IPS-NIHi11 (cell line): Measurements from ENCODE around the gene F8.
"Not testable (repeated sequence)": the region's sequence is repeated elsewhere in the genome, so short reads cannot be mapped to it uniquely, and the experiment has no call there.

Experiments
- DNase-seq: peaks from one replicate; pipeline ENCODE4 v3.0.0; 2012; ENCODE audit warnings: mixed read lengths, low spot score

Gene F8

DNA sequence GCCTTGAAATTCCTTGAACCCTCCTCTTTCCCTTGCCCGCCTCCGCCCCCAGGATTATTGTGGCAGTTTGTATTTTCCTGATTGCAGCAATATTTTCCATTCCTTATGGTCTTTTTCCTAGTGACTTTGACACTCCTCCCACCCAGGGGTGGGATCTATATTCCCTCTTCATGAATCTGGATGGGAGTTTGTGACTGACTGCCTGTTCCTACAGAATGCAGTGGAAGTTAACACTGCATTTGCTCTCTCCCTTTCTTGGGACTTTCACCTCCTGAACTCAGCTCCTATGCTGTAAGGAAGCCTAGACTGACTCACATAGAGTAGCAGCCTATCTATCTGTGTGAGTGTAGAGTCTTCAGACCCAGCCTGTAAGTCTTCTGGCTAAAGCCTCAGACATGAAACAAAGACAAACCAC is 6.4 kb upstream of the F8 start:
- no peak for DNase-seq

DNA sequence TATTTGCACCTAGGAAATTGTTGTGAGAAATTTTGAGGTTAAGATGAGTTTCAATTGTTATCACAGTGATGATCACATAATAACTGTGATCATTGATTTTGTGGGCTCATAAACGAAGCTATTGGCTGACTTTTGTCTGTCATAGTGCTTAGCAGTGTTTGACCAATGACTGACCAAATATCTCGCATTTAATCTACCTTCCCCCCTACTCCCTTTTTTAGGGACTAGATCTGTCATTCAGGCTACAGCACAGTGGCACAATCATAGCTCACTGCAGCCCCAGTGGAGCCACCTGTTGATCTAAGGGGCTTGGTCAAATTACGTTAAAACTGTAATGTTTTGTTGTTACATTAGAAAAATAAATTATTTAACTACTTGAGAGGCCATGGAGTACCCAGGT is 5.6 kb upstream of the F8 start:
- no peak for DNase-seq

DNA sequence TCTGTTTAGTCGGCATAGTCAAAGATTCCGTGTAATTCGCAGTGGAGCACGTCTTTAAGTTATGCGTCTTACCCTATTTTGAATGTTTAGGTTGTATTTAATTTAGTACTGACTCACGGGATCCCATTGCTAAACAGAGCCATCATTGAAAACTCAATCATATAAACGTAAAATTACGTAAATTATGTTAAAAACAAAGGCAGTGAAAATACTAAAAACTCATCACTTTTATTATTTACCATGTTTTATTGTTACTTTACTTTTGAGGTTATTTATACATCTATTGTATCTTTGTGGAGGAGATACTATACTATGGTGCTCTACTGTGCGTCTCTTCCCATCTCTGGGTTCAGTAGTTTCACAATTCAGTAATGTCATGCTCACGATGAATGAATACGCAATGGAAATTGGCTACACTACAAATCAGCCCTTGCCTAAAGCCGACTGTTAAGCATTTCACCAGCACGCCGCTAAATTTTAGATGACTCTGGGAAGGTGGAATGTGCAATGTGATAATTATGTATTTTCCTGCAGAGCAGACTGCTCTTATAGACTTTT is 5.1 kb upstream of the F8 start:
- no peak for DNase-seq

DNA sequence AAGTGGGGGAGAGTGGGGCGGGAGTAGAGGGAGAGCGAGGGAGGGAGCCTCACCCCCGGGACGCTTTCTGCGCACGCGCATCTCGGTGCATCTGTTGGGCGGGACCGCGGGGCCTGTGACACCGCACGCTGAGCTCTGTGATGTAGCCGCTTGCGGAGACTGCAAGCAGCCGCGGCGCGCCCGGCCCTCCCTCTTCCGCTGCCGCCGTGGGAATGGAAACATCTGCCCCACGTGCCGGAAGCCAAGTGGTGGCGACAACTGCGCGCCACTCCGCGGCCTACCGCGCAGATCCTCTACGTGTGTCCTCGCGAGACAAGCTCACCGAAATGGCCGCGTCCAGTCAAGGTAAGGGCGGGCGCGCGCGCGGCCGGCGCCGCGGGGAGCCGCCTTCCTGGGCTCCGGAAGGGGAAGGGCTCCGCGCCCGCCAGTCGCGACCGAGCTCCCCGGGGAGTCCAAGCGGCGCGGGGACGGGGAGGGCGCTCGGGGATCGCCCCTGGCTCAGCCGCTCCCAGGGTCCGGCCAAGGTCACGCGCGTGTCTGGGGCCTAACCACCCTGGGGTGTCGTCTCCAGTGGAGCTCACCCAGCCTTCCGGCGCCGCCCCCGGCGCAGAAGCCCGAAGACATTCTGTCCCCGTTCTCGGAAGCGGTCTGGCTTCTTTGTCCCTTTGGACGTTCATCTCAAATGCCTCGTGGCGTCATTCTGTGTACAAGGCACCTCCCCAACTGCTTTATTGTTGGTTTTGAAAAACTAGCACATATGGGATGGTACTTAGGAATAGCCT is 4.4 kb upstream of the F8 start, which contains the start of gene FUNDC2:
FUNDC2 (plus strand) TSS at position 118 of the 782 bp plus-strand sequence; CDS start at position 213, 95 bp downstream.
- DNase-seq, result peak; percentile 77

DNA sequence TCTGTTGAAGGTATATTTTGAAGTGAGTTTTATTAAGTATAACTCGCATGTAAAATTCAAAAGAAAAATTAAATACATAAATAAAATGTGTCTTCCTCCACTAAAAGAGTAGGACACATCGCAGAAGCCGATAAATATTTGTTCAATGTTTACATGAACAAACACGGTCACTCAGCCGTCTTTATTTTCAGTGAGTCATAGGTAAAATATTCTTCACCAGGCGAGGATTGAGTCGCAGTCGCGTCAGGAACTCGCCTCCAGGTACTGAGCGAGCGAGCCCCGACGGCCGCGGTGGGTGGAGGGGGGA is 3.9 kb upstream of the F8 start:
- DNase-seq, result no peak

DNA sequence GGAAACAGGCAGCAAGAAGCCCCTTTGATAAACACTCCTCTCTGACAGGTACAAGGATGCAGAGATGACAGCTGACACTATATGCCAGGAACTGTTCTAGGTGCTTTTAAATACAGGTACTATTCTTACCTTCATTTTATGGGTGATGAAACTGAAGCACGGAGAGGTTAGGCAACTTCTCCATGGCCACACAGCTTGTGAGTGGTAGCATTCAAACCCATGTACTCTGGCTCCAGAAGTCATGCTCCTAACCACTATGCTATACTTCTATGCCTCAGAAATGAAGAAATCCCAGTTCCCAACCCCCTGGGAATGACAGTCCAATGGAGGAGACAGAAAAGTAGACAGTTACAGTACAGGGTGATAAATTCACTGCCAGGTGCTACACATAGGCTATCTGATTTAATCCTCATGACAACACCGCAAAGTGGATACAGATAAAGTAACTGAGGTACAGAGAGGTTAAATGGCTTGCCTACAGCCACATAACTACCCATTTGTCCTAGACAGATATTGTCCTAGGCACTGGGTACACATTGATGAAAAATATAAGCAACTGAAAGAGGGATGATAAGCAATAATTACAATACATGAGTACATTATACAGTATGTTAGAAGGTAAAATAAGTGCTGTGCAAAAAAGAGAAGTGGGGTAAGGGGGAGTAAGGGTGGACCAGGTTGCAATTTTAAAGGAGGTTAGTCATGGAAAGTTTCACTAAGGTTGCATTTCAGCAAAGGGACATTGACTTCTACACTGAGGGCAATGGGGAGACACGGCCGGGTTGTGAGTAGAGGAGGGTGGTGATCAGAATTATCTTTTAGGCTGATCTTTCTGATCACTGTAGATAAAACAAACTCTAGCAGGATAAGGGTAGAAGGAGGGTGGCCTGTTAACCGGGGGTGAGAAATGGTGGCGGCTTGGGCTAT is 1.6 kb upstream of the F8 start:
- no peak for DNase-seq

DNA sequence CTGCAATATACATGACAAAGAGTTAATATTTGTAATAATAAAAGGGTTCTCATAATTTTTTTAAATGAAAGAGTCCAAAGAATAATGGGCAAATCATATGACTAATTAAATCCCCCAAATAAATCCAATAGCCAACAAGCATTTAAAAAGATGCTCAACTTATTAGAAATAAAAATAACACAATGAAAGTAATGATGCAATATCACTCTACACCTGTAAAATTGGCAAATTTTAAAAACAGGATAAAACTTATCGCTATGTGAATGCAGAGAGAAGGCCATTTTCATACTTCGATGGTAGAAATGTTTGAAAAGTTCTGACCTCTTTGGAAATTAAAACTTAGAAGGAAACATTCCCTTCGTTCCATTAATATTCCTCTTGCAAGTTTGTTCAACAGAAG is 1.9 kb downstream of the F8 start:
- no peak for DNase-seq

DNA sequence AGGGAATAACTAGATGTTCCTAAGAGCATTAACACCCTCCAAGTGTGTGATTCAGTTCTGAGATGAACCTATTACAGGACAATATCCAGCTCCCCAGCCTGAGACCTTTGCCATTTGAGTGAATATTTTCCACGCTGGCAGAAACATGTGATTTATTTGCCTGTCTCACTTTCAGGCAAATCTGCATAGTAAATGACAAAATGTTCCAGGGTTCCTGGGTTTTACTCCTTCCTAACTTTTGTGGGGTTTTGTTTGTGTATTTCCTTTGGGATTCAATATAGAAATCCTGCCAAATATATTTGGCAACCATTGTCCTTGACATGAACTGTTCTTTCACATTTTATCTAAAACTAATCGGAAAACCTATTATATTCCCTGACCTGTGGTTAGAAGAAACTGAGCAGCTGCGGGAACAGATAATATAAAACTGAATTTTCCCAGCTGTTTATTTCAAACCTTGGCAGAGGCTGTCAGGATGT is 12.5 kb downstream of the F8 start:
- no peak for DNase-seq

DNA sequence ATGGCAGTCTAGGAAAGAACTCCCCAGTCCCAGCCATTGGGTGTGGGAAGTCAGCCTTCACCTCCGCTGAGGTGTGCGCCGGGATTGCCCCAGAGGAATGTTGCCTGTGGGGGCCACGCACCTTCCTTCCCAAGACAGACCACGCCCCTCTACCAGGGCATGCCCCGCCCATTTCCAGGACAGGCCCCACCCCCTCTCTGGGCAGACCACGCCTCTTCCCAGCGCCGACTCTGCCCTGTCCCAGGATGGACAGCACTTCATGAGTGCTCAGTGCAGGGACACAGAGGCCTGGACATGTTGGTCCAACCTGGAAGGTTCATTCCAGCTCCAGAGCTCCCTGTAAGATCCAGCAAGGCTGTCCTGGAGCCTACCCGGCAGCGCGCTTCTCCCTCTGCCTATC is 13.9 kb downstream of the F8 start:
- not testable (repeated sequence) for DNase-seq

DNA sequence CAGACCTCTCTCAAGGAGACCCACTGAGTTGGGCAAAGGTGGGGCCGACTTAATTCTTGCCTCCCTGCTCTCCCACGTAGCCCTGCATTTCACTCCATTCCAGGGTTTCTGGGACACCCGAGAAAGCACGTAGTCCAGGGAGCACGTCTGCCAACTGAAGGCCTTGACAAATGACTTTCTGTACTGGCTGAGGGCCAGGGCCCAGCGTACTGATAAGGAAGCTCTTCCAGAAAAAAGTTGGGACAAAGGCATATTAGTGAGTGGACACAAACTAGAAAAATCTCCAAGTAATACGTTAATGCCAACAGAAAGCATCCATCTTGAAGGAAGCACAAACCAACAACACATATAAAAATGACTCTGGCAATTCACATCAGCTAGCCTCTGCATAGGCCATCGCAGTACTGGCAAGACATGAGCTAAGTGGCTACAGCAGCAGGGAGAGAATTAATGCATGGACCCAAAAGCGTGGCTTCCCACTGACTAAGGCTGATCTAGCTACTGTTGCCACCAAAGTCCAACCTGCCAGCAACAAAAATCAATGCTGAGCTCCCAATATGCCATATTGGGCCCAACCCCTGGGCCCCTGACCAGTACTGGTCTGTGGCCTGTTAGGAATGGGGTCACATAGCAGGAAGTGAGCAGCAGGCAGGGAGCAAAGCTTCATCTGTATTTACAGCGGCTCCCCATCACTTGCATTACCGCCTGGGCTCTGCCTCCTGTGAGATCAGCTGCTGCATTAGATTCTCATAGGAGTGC is 15.4 kb downstream of the F8 start:
- not testable (repeated sequence) for DNase-seq

DNA sequence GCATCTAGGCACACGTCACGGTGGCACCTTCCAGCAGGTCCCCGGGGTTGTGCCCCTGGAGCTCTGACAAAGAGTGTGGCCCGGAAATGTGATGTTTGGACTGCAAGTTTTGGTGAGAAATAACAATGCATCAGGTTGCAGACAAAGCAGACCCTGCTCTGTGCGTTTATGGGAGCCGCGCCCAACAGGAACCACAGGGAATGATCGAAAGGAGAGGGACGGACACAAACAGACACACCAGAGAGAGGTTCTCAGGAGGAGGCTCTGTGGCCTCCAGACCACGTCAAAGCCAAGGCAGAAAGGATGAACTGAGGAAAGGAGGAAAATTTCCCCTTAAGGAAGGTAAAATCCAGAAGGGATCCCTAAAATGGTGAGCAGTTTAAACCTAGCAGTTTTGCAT is 16.1 kb downstream of the F8 start:
- not testable (repeated sequence) for DNase-seq

DNA sequence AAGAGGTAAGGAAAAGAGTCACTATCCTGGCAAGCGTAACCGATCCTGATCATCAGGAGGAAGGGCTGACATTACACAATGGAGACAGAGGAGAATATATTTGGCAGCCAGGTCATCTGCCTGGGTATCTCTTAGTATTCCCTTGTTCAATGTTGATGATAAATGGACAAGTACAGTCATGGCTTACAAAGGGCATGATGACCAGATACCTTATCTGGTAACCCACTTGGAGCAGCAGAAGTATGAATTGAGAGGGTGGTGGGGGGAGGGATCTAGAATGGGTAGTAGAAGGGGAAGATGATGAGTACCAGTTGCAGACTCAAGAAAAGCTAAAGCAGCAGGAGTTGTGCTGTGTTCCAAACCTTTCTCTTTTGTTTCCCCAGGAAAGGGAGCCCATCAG is 17.3 kb downstream of the F8 start:
- DNase-seq, result no peak

DNA sequence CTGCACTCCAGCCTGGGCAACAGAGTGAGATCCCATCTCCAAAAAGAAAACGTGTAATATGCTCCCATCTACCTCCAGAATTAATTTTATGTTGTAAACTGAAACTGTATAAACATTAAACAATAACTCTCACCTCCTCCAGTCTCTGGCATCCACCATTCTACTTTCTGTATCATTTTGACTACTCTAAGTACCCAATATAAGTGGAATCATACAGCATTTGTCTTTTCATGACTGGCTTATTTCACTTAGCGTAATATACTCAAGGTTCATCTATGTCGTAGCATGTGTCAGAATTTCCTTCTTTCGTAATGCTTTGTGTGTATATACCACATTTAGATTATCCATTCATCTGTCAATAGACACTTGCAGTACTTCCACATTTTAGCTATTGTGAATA is 20.6 kb downstream of the F8 start:
- DNase-seq, result no peak

DNA sequence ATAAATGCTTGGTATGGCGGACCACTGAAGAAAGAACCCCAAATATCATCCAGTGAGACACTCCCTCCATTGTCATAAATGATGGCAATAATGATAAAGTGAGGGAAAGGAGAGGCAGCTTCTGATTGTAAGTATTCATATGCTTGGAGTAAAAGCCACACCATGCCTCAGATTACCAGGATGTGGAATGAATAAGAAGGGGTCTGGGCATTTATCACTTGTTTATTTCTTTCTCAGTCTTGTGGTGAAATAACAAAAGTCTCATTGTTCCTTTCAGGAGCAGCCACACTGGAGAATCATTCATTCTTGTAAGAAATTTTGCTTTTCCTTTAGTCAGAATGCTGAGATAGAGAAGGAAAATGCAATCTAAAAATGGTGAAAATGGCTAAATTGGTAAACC is 21.7 kb downstream of the F8 start:
- DNase-seq, result no peak

DNA sequence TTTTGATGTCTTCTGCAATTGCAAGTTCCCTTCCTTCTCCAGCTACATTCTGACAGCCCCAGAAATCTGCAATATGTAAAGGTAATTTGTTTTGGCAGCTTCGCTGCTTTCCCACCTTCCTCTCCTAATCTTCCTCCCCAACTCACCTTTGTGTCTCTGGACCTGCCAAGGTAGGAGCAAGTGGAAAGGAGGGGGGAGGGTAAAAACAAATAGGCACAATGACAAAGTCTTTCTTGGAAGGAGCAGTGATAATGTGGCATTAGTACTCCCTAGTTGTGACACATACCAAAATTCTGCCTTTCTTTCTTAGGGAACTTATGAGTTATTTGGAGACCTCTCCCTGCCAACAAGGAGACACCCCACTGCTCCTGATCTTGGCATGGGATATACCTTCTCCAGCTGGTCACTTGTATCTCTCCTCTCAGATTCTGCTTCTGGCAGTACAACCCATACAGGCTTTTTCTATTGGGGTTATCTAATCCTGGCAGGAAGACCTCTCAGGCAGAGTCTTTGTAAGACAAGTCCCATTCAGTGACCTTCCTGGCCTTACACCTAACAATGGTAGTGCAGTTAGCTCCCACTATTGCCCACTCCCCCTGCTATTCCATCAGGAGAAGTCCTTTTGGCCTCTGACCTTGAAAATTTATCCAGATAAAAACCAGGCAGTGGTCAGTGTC is 24.2 kb downstream of the F8 start:
- no peak for DNase-seq

DNA sequence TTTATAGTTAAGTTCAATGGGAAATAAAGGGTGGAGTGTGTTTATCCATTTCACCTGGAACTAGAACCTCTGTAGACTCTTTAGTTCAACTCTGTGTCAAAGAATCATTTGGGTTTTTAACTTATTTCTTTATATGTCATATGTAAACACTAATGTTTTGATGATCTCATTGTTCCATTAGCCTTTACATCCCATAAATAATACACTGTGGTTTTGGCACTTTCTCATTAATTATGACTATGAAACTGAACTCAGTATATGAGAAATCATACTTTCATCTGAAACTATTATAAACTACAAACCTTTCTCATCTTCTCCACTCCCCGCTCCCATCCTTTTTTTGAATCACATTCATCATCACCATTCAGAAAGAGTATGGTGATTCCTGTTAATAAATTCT is 31.0 kb downstream of the F8 start:
- DNase-seq, result no peak

DNA sequence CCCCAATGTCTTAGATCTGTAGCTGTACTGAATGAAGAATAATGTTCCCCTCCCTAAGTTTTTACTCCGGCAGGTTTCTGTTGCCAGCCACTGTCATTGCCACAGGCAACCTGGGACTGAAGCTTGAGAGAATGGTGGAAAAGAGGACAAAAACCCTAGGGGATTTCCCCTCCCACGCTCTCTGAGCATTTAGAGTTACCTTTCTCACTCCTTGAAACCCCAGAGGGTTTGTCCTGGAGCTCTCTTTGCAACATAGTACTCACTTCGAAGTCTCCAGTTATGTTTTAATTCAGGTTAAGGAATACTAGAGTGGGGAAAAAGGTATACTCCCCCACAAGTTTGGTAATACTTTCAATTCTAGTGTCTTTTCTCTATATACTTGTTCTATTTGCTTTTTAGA is 31.5 kb downstream of the F8 start:
- no peak for DNase-seq

DNA sequence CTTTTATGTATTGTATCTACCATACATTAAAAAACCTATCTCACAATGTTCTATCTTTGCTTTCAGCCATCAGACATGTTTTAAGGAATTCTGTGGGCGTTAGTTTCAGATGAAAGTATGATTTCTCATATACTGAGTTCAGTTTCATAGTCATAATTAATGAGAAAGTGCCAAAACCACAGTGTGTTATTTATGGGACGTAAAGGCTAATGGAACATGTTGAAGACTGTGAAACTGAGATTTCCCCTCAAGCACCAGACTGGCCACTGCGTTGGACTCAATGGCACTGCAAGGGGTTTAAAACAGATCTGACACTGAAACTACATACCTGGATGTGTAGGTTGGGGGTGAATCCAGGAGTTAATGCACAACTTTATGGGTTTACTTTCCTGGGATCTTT is 32.0 kb downstream of the F8 start:
- no peak for DNase-seq

DNA sequence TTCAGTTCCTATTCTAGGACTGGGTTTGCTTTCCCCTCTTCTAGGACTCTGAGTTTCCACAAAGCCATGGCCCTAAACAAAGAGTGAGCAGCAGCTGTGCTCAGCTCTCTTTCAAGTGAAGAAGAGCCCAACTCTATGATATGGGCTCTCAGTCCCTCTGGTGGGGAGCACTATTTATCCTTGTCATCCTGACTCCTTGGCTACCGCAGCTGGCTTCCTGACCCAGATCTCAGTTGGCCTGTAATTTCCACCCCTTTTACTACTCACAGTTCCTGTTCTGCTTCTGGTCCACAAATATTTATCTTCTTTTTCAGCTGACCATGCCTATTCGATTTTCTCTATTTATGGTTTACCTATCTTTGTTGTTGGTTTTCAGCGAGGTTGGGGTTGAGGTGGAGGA is 33.8 kb downstream of the F8 start:
- DNase-seq, result no peak

DNA sequence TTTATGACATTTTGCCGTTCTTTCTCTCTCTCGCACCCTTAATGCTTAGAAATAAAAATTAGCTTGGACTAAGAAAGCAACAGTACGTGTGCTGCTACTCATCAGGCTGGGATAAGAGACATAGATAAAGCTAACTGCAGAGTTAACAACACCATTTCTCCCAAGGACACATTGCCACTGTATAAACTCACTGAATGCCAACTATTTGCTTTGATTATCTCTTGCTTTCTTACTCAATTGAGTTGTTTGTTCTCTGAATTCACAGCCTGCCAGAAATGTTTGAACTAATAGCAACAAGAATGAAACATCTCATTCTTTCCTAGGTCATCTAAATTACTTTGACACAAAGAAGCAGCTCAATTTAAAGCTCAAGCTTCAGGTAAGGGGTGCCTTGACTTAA is 34.6 kb downstream of the F8 start:
- DNase-seq, result no peak

DNA sequence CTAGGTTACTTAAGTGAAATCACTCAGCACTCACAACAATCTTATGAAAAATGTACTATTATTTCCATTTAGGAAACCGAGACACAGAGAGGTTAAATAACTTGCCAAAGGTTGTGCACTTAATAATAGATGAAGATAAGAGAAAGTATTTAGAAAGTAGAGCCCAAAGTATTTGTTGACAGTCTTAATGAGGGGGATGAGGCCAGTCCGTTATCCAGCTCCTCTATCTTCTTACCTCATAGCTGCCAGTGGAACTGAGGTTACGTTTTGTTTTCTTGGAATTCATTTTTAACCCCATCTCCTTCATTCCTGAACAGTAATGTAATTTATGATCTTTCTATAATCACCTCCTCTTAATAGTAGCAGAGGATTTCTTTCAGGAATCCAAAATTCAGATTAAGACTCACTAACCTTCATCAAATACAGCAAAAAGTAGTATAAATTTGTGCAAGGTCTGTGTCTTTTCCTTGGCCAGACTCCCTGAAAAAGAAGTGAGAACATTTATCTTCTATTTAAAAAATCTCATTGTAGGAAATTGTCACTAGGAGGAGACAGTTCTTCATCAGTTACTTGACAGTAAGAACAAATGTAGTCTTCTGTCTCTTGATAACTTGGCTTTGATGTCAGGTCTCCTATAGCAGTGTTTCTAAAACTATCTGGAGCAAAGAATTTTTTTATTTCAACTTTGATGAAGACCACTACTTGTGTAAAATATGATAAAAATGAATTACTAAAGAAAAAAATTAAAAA is 35.5 kb downstream of the F8 start:
- DNase-seq, result no peak
